ENCODE data around the gene AFF3. TPM values are rescaled to one million over a fixed set of nuclear protein-coding genes. Genes with fewer than 3 reads are reported as not detected.

Gene AFF3
- total and polyA plus RNA-seq, 8 donors: 1.4 to 78.8 (median 14.7) TPM

DNA sequence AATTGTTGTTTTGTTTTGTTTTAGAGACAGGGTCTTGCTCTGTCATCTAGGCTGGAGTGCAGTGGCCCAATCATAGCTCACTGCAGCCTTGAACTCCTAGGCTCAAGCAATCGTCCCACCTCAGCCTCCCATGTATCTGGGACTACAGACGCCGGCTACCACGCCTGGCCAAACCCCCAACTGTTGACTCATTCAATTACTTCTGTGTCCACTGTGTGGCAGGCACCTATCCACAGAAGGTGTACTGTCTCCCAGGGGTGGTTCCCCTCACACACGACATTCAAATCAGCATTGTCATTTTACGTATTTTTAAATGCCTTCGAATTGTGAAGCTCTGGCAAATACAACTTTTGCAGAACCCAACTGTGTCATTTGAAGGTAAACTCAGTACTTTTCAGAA lies 464.6 kb downstream of the AFF3 start:
- H3K4me3 ChIP-seq: no peak overlapping the region
- intact Hi-C loops (cut with DNase I; ENCODE audit: low total_unique reads): no loop called here
- H3K27ac ChIP-seq: no peak overlapping the region
- DNase-seq: no peak
- H3K27me3 ChIP-seq: no peaks in the 10 kb centered on the region
- H3K36me3 ChIP-seq: no peaks in the 10 kb centered on the region
- H3K9me3 ChIP-seq: no peaks in the 10 kb centered on the region
- no peak for TF ChIP-seq POLR2AphosphoS5 (IDR thresholded peaks at IDR 0.05)
- no peak for TF ChIP-seq EP300 (IDR thresholded peaks at IDR 0.05)
- no peak for TF ChIP-seq CTCF (IDR thresholded peaks at IDR 0.05)
- TF ChIP-seq POLR2A (IDR thresholded peaks at IDR 0.05): no peak
- H3K4me1 ChIP-seq: peaks cover 0 to 6% (median 3%) of the 10 kb centered on the region in 4 donors
- 83 to 94% (median 91%) methylated on average over 7 of the region's 7 CpGs for WGBS, 5 donors

GRCh38 chr2:99675130-99675661 lies 467.2 kb downstream of the AFF3 start:
- Histone ChIP-seq H3K27ac (no peak overlapping the region), H3K27me3 (no peaks in the 10 kb centered on the region), H3K4me1 (peaks cover 0 to 30% (median 9%) of the 10 kb centered on the region in 4 donors), H3K36me3 (peaks cover 0 to under 1% (median 0%) of the 10 kb centered on the region in 4 donors), H3K4me3 (no peak overlapping the region), H3K9me3 (no peaks in the 10 kb centered on the region)
- intact Hi-C loops (cut with DNase I; ENCODE audit: low total_unique reads): no loop called here
- TF ChIP-seq POLR2A (IDR thresholded peaks at IDR 0.05): no peak
- no peak for TF ChIP-seq CTCF (IDR thresholded peaks at IDR 0.05)
- TF ChIP-seq POLR2AphosphoS5 (IDR thresholded peaks at IDR 0.05): no peak
- TF ChIP-seq EP300 (IDR thresholded peaks at IDR 0.05): no peak
- DNase-seq: no peak
- WGBS, 5 donors: 91 to 97% (median 93%) methylated on average over 12 of the region's 12 CpGs

GRCh38 chr2:99674090-99674489 lies 468.3 kb downstream of the AFF3 start:
- H3K36me3 ChIP-seq: peaks cover 0 to 11% (median 0%) of the 10 kb centered on the region in 4 donors
- intact Hi-C loops (cut with DNase I; ENCODE audit: low total_unique reads): no loop called here
- TF ChIP-seq EP300 (IDR thresholded peaks at IDR 0.05) (no peak), POLR2AphosphoS5 (IDR thresholded peaks at IDR 0.05) (no peak), CTCF (IDR thresholded peaks at IDR 0.05) (no peak), POLR2A (IDR thresholded peaks at IDR 0.05) (no peak)
- WGBS, 5 donors: 87 to 94% (median 92%) methylated on average over 8 of the region's 8 CpGs
- H3K27me3 ChIP-seq: no peaks in the 10 kb centered on the region
- peaks cover 0 to 32% (median 9%) of the 10 kb centered on the region in 4 donors for H3K4me1 ChIP-seq
- no peak overlapping the region for H3K27ac ChIP-seq
- no peak for DNase-seq
- no peak overlapping the region for H3K4me3 ChIP-seq
- no peaks in the 10 kb centered on the region for H3K9me3 ChIP-seq

- Histone ChIP-seq H3K36me3 (peaks cover 0 to 14% (median 0%) of the 10 kb centered on the region in 4 donors), H3K27ac (no peak overlapping the region), H3K4me3 (no peak overlapping the region), H3K4me1 (peaks cover 0 to 32% (median 9%) of the 10 kb centered on the region in 4 donors), H3K27me3 (no peaks in the 10 kb centered on the region), H3K9me3 (peaks cover 0 to 4% (median 1%) of the 10 kb centered on the region in 4 donors)
- intact Hi-C loops (cut with DNase I; ENCODE audit: low total_unique reads): no loop called here
- 39 to 62% (median 47%) methylated on average over 8 of the region's 8 CpGs for WGBS, 5 donors
- no peak for DNase-seq
- TF ChIP-seq CTCF (IDR thresholded peaks at IDR 0.05): no peak
Measured at GRCh38 chr2:99672766-99673350, 469.5 kb downstream of the AFF3 start.

All from stomach (tissue), 9 donors.